ENCODE results near the gene ACLY.
A peak's percentile ranks its signal among the peaks of the same experiment; 100 is the strongest.

Gene ACLY

GRCh38 chr17:41959336-41960095 is 40.8 kb upstream of the ACLY start (continued):
- no peak for TF ChIP-seq ZNF26 (tag by site-specific recombination; IDR thresholded peaks at IDR 0.05)
- no peak for TF ChIP-seq ZNF521 (tag by site-specific recombination; IDR thresholded peaks at IDR 0.05)
- peak; percentile 79 for TF ChIP-seq ZNF654 (tag by site-specific recombination; IDR thresholded peaks at IDR 0.05; ENCODE audit: low read depth)
- TF ChIP-seq ZNF658 (tag by site-specific recombination; IDR thresholded peaks at IDR 0.05) = no peak
- 0 out of 2 replicates have a peak, but pooled peaks have one; percentile 15 for TF ChIP-seq REST (tag by site-specific recombination; IDR thresholded peaks at IDR 0.05)
- no peak for TF ChIP-seq FEZF1 (tag by site-specific recombination; IDR thresholded peaks at IDR 0.05)
- TF ChIP-seq ZNF248 (tag by site-specific recombination; IDR thresholded peaks at IDR 0.05) = no peak
- no peak for TF ChIP-seq ZBTB11 (tag by site-specific recombination; conservative IDR thresholded peaks at IDR 0.05; ENCODE audit: low read depth)
- TF ChIP-seq ZNF561 (tag by site-specific recombination; IDR thresholded peaks at IDR 0.05; ENCODE audit: borderline replicate concordance) = 0 out of 2 replicates have a peak, but pooled peaks have one; percentile 23

- TF ChIP-seq PRDM1 (tag by site-specific recombination; IDR thresholded peaks at IDR 0.05) (no peak), ZNF660 (tag by site-specific recombination; IDR thresholded peaks at IDR 0.05) (no peak), ZNF354C (tag by site-specific recombination; IDR thresholded peaks at IDR 0.05; ENCODE audit: borderline replicate concordance, low read depth) (no peak), SCRT1 (tag by site-specific recombination; IDR thresholded peaks at IDR 0.05; ENCODE audit: borderline replicate concordance) (no peak), MEIS1 (CRISPR knock-in tag; IDR thresholded peaks at IDR 0.05; ENCODE audit: borderline replicate concordance) (no peak), ZNF133 (tag by site-specific recombination; IDR thresholded peaks at IDR 0.05) (no peak), REPIN1 (tag by site-specific recombination; IDR thresholded peaks at IDR 0.05; ENCODE audit: low read depth) (no peak)
- TF ChIP-seq, protein P1, sequence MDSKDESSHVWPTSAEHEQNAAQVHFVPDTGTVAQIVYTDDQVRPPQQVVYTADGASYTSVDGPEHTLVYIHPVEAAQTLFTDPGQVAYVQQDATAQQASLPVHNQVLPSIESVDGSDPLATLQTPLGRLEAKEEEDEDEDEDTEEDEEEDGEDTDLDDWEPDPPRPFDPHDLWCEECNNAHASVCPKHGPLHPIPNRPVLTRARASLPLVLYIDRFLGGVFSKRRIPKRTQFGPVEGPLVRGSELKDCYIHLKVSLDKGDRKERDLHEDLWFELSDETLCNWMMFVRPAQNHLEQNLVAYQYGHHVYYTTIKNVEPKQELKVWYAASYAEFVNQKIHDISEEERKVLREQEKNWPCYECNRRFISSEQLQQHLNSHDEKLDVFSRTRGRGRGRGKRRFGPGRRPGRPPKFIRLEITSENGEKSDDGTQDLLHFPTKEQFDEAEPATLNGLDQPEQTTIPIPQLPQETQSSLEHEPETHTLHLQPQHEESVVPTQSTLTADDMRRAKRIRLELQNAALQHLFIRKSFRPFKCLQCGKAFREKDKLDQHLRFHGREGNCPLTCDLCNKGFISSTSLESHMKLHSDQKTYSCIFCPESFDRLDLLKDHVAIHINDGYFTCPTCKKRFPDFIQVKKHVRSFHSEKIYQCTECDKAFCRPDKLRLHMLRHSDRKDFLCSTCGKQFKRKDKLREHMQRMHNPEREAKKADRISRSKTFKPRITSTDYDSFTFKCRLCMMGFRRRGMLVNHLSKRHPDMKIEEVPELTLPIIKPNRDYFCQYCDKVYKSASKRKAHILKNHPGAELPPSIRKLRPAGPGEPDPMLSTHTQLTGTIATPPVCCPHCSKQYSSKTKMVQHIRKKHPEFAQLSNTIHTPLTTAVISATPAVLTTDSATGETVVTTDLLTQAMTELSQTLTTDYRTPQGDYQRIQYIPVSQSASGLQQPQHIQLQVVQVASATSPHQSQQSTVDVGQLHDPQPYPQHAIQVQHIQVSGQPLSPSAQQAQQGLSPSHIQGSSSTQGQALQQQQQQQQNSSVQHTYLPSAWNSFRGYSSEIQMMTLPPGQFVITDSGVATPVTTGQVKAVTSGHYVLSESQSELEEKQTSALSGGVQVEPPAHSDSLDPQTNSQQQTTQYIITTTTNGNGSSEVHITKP (tag by site-specific recombination; IDR thresholded peaks at IDR 0.05) = no peak
- TF ChIP-seq, protein P2, sequence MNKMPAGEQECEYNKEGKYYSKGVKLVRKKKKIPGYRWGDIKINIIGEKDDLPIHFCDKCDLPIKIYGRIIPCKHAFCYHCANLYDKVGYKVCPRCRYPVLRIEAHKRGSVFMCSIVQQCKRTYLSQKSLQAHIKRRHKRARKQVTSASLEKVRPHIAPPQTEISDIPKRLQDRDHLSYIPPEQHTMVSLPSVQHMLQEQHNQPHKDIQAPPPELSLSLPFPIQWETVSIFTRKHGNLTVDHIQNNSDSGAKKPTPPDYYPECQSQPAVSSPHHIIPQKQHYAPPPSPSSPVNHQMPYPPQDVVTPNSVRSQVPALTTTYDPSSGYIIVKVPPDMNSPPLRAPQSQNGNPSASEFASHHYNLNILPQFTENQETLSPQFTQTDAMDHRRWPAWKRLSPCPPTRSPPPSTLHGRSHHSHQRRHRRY (tag by site-specific recombination; IDR thresholded peaks at IDR 0.05) = no peak
- TF ChIP-seq, protein P3, sequence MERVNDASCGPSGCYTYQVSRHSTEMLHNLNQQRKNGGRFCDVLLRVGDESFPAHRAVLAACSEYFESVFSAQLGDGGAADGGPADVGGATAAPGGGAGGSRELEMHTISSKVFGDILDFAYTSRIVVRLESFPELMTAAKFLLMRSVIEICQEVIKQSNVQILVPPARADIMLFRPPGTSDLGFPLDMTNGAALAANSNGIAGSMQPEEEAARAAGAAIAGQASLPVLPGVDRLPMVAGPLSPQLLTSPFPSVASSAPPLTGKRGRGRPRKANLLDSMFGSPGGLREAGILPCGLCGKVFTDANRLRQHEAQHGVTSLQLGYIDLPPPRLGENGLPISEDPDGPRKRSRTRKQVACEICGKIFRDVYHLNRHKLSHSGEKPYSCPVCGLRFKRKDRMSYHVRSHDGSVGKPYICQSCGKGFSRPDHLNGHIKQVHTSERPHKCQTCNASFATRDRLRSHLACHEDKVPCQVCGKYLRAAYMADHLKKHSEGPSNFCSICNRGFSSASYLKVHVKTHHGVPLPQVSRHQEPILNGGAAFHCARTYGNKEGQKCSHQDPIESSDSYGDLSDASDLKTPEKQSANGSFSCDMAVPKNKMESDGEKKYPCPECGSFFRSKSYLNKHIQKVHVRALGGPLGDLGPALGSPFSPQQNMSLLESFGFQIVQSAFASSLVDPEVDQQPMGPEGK (tag by site-specific recombination; IDR thresholded peaks at IDR 0.05) = no peak
- CTCF ChIA-PET = interaction anchor here (0.5 to 12.1 kb wide), 25 partner anchors 10 to 444 kb away, joined by 3 to 142 read pairs (median 5); partner anchors contain the start of genes ACLY, DNAJC7, NKIRAS2 and ODAD4
- H3K27ac ChIP-seq (ENCODE audit: extremely low read depth, low read depth, low read length) = 0 out of 2 replicates have a peak overlapping the region, but pooled peaks have one; percentile 4
- H3K9me3 ChIP-seq (ENCODE audit: control insufficient read depth, insufficient read depth, low read depth, low read length) = no peaks in the 10 kb centered on the region
- no peak overlapping the region for H3K4me3 ChIP-seq (ENCODE audit: low read depth, low read length)
- peaks cover 4% of the 10 kb centered on the region; the same call in 1 of the 2 replicates for H3K4me1 ChIP-seq (ENCODE audit: control insufficient read depth, insufficient read depth, low read length)
- POLR2A ChIA-PET = interaction anchor here (0.9 to 3.5 kb wide), 7 partner anchors 29 to 271 kb away, joined by 3 to 25 read pairs (median 4); partner anchors contain the start of genes ACLY, EIF1, HAP1 and ODAD4
- peaks cover 0 to 5% of the 10 kb centered on the region in 2 experiments; a peak in 2 of 3 replicates for H3K36me3 ChIP-seq (ENCODE audit: control insufficient read depth in 2 of 2, insufficient read depth in 1 of 2, low read length in 2 of 2)
Measured at GRCh38 chr17:41959030-41959335, 40.2 kb upstream of the ACLY start.

Measured in HEK293 (cell line).